ENCODE results near the gene ZXDC.

ZXDC gene

GRCh38 chr3:126417981-126418530 lies 57.6 kb downstream of the ZXDC start:
- H3K4me1 Mint-ChIP-seq: peaks cover 6% of the 10 kb centered on the region
- no peak overlapping the region for H3K4me3 Mint-ChIP-seq
- H3K27me3 Mint-ChIP-seq (ENCODE audit: low read depth): no peaks in the 10 kb centered on the region
- no peaks in the 10 kb centered on the region for H3K36me3 Mint-ChIP-seq (ENCODE audit: low read depth)
- no peaks in the 10 kb centered on the region for H3K9me3 Mint-ChIP-seq
- H3K27ac Mint-ChIP-seq: no peak overlapping the region
- TF ChIP-seq CTCF (IDR thresholded peaks at IDR 0.05; ENCODE audit: unreplicated experiment in 3 of 3): no peak

- Mint-ChIP-seq H3K36me3 (ENCODE audit: low read depth) (no peaks in the 10 kb centered on the region), H3K27ac (no peak overlapping the region), H3K27me3 (ENCODE audit: low read depth) (peaks cover under 1% of the 10 kb centered on the region), H3K9me3 (no peaks in the 10 kb centered on the region), H3K4me1 (peaks cover 6% of the 10 kb centered on the region), H3K4me3 (no peak overlapping the region)
- no peak for TF ChIP-seq CTCF (IDR thresholded peaks at IDR 0.05; ENCODE audit: unreplicated experiment in 3 of 3)
Observed at GRCh38 chr3:126417515-126417914, 58.2 kb downstream of the ZXDC start.

- no peak for TF ChIP-seq CTCF (IDR thresholded peaks at IDR 0.05; ENCODE audit: unreplicated experiment in 3 of 3)
- peaks cover 6% of the 10 kb centered on the region for H3K27me3 Mint-ChIP-seq (ENCODE audit: low read depth)
- H3K36me3 Mint-ChIP-seq (ENCODE audit: low read depth): no peaks in the 10 kb centered on the region
- H3K4me3 Mint-ChIP-seq: no peak overlapping the region
- no peak overlapping the region for H3K27ac Mint-ChIP-seq
- H3K9me3 Mint-ChIP-seq: no peaks in the 10 kb centered on the region
- peaks cover 6% of the 10 kb centered on the region for H3K4me1 Mint-ChIP-seq
Observed at GRCh38 chr3:126416943-126417342, 58.7 kb downstream of the ZXDC start.

GRCh38 chr3:126415661-126416591 lies 59.8 kb downstream of the ZXDC start:
- no peaks in the 10 kb centered on the region for H3K36me3 Mint-ChIP-seq (ENCODE audit: low read depth)
- H3K4me3 Mint-ChIP-seq: no peak overlapping the region
- TF ChIP-seq CTCF (IDR thresholded peaks at IDR 0.05; ENCODE audit: unreplicated experiment in 3 of 3): no peak
- H3K4me1 Mint-ChIP-seq: peaks cover 6% of the 10 kb centered on the region
- no peaks in the 10 kb centered on the region for H3K9me3 Mint-ChIP-seq
- H3K27me3 Mint-ChIP-seq (ENCODE audit: low read depth): peaks cover 9% of the 10 kb centered on the region
- H3K27ac Mint-ChIP-seq: no peak overlapping the region

GRCh38 chr3:126414961-126415660 lies 60.6 kb downstream of the ZXDC start:
- H3K36me3 Mint-ChIP-seq (ENCODE audit: low read depth): no peaks in the 10 kb centered on the region
- H3K4me3 Mint-ChIP-seq: no peak overlapping the region
- peaks cover 6% of the 10 kb centered on the region for H3K4me1 Mint-ChIP-seq
- H3K9me3 Mint-ChIP-seq: no peaks in the 10 kb centered on the region
- H3K27ac Mint-ChIP-seq: no peak overlapping the region
- no peak for TF ChIP-seq CTCF (IDR thresholded peaks at IDR 0.05; ENCODE audit: unreplicated experiment in 3 of 3)
- H3K27me3 Mint-ChIP-seq (ENCODE audit: low read depth): peaks cover 16% of the 10 kb centered on the region

Measured in nephron (organoid).